HUES48 (cell line): ENCODE results near the gene MID1.

Experiments
- H3K27ac ChIP-seq: one replicate; pipeline ENCODE4 v1.7.0; 2013; ENCODE audit warnings: low read depth, low read length, inconsistent platforms
- H3K27me3 ChIP-seq: 2 replicates; pipeline ENCODE4 v1.6.1; 2013; ENCODE audit warnings: mild to moderate bottlenecking, low read length; ENCODE audit not compliant: control insufficient read depth, insufficient read depth
- H3K36me3 ChIP-seq: 2 replicates; pipeline ENCODE4 v1.6.1; 2013; ENCODE audit warnings: low read length; ENCODE audit not compliant: control insufficient read depth, insufficient read depth
- H3K4me1 ChIP-seq: 2 replicates; pipeline ENCODE4 v1.6.1; 2013; ENCODE audit warnings: mild to moderate bottlenecking, low read length; ENCODE audit not compliant: control insufficient read depth, insufficient read depth
- H3K4me3 ChIP-seq: 2 replicates; pipeline ENCODE4 v1.5.1; 2013; ENCODE audit warnings: mild to moderate bottlenecking, low read depth, low read length
- H3K9ac ChIP-seq: 2 replicates; pipeline ENCODE4 v1.6.1; 2013; ENCODE audit warnings: mild to moderate bottlenecking, low read depth, low read length, moderate library complexity
- H3K9me3 ChIP-seq: 2 replicates; pipeline ENCODE4 v1.6.1; 2013; ENCODE audit warnings: low read length; ENCODE audit not compliant: control insufficient read depth, insufficient read depth

The MID1 gene

DNA sequence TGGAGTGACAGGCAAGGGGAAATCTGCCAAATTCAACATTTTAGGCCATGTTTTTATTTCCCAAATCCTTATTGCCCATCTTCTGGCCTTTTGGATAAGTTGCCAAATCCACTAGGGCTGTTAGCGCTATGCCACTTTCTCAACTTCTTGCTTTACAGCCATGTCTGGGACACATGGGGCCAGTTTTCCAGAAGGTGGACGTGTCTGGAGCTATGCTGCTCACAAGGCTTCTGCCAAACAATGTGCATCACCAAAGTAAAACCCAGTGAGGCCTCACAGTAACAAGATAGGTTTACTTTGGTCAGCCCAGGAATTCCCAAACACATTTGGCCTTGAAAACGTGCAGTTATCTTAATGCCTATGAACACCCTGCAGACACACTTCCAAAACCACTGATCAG lies 142.9 kb downstream of the MID1 start:
- Histone ChIP-seq H3K27ac (no peak overlapping the region), H3K9ac (no peak overlapping the region), H3K4me3 (no peak overlapping the region), H3K9me3 (no peaks in the 10 kb centered on the region), H3K36me3 (peaks cover 54% of the 10 kb centered on the region), H3K27me3 (no peaks in the 10 kb centered on the region), H3K4me1 (peaks cover 12% of the 10 kb centered on the region; the same call in 1 of the 2 replicates)

DNA sequence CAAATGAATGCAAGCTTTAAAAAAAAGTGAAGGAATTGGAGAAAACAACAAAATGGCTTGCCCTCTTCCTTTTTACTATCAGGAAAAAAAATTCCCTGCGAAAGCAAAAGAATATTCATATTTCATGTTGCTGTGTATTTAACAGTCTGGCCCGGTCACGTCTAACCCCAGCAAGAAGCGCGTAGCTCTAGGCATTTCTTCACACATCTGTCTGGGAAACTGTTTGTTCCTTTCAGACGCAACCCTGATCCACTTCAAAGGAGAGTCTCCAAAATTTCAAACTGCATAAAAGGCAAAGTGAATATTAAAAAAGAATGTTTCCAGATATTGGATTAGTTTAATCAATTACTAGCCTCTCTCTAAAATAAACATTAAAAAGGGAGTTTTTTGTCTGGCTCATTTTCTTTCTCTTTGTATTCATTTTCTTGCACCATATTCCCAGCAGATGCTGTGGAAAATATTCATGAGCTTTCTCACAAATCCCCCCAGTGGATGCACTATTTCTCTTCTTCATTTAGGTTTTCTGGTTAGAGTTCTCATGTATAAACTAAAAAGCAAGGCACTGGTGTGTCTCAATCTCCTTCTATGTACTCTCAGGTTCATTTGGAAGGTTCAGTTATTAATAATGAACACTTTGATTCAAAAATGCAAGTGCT lies 145.3 kb downstream of the MID1 start:
- H3K27me3 ChIP-seq, result no peaks in the 10 kb centered on the region
- no peak overlapping the region for H3K27ac ChIP-seq
- H3K36me3 ChIP-seq, result peaks cover 58% of the 10 kb centered on the region
- H3K9me3 ChIP-seq, result no peaks in the 10 kb centered on the region
- H3K4me1 ChIP-seq, result peaks cover 12% of the 10 kb centered on the region; the same call in 1 of the 2 replicates
- H3K9ac ChIP-seq, result no peak overlapping the region
- H3K4me3 ChIP-seq, result no peak overlapping the region

- Histone ChIP-seq H3K27ac (no peak overlapping the region), H3K27me3 (no peaks in the 10 kb centered on the region), H3K4me3 (no peak overlapping the region), H3K4me1 (peaks cover 12% of the 10 kb centered on the region; the same call in 1 of the 2 replicates), H3K9me3 (no peaks in the 10 kb centered on the region), H3K9ac (no peak overlapping the region), H3K36me3 (peaks cover 58% of the 10 kb centered on the region)
Measured at GRCh38 chrX:10474510-10474909, 145.9 kb downstream of the MID1 start.

- no peaks in the 10 kb centered on the region for H3K9me3 ChIP-seq
- peaks cover 79% of the 10 kb centered on the region for H3K36me3 ChIP-seq
- peaks cover 12% of the 10 kb centered on the region; the same call in 1 of the 2 replicates for H3K4me1 ChIP-seq
- H3K4me3 ChIP-seq, result no peak overlapping the region
- no peaks in the 10 kb centered on the region for H3K27me3 ChIP-seq
- no peak overlapping the region for H3K9ac ChIP-seq
- H3K27ac ChIP-seq, result no peak overlapping the region
Measured at GRCh38 chrX:10471418-10471817, 149.0 kb downstream of the MID1 start.

DNA sequence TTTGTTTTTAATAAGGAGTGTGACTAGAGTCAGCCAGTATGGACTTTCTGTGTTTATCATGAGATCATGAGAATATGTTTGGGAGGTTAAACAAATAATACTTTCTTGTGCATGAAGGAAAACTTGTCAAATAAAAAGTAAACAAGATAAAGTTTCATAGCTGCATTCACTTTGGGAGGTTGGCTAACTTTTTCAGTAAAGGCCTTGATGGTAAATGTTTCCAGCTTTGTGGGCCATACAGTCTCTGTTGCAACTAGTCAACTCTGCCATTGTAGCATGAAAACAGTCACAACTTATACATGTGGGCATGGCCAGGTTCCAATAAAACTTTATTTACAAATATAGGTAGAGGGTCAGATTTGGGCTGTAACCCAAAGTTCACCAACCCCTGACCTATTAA lies 150.4 kb downstream of the MID1 start:
- no peaks in the 10 kb centered on the region for H3K27me3 ChIP-seq
- H3K4me3 ChIP-seq, result no peak overlapping the region
- peaks cover 92% of the 10 kb centered on the region for H3K36me3 ChIP-seq
- no peaks in the 10 kb centered on the region for H3K9me3 ChIP-seq
- no peak overlapping the region for H3K27ac ChIP-seq
- peaks cover 12% of the 10 kb centered on the region; the same call in 1 of the 2 replicates for H3K4me1 ChIP-seq
- H3K9ac ChIP-seq, result no peak overlapping the region

- Histone ChIP-seq H3K36me3 (peaks cover 77% of the 10 kb centered on the region), H3K4me3 (no peak overlapping the region), H3K27me3 (no peaks in the 10 kb centered on the region), H3K27ac (no peak overlapping the region), H3K4me1 (peaks cover 17% of the 10 kb centered on the region), H3K9me3 (no peaks in the 10 kb centered on the region), H3K9ac (no peak overlapping the region)
Measured at GRCh38 chrX:10467793-10468192, 152.6 kb downstream of the MID1 start.

- no peaks in the 10 kb centered on the region for H3K27me3 ChIP-seq
- no peak overlapping the region for H3K4me3 ChIP-seq
- peaks cover 34% of the 10 kb centered on the region for H3K4me1 ChIP-seq
- peaks cover 53% of the 10 kb centered on the region for H3K36me3 ChIP-seq
- H3K27ac ChIP-seq, result no peak overlapping the region
- H3K9ac ChIP-seq, result no peak overlapping the region
- H3K9me3 ChIP-seq, result no peaks in the 10 kb centered on the region
Measured at GRCh38 chrX:10465254-10465653, 155.1 kb downstream of the MID1 start.

DNA sequence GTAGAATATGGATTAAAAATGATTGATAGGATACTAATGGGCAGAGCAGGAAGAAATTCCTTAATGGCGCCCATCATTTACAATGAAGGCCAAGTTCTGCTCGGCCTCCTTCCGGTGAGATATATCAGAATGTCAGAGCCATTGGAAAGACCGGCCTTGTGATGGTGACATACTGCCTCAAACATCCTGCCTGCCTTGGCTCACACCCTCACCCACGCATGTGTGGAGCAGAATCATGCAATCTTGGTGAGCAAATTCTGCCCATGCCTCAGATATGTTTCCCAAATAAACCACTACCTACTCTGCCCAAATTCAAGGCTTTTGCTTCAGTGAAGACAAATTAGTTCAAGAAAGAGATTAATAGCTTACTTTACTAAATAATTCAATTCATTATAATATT lies 163.3 kb downstream of the MID1 start:
- Histone ChIP-seq H3K27ac (no peak overlapping the region), H3K9ac (no peak overlapping the region), H3K4me3 (no peak overlapping the region), H3K36me3 (peaks cover 67% of the 10 kb centered on the region), H3K9me3 (no peaks in the 10 kb centered on the region; the same call in 1 of the 2 replicates), H3K27me3 (no peaks in the 10 kb centered on the region), H3K4me1 (peaks cover 12% of the 10 kb centered on the region)

DNA sequence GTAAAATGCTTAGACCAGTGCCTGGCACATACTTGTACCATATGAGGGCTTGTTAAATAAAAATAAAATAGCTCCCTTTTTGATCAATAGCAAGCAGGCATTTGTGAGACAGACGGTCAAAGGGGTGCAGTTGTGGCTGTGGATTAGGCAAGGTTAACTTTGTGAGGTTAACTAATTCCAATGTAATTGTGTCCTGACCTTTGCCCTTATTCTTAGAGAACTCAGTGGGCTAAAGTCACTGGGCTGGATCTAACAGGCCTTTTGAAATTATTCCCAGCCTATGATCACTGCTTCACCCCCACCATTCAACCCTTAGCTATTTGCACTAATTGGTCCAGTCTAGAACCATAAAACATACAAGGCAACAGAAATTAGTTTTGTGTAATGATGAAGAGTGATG lies 166.4 kb downstream of the MID1 start:
- Histone ChIP-seq H3K27ac (no peak overlapping the region), H3K36me3 (peaks cover 70% of the 10 kb centered on the region), H3K4me3 (no peak overlapping the region), H3K4me1 (no peaks in the 10 kb centered on the region), H3K27me3 (no peaks in the 10 kb centered on the region), H3K9me3 (no peaks in the 10 kb centered on the region; the same call in 1 of the 2 replicates), H3K9ac (no peak overlapping the region)

DNA sequence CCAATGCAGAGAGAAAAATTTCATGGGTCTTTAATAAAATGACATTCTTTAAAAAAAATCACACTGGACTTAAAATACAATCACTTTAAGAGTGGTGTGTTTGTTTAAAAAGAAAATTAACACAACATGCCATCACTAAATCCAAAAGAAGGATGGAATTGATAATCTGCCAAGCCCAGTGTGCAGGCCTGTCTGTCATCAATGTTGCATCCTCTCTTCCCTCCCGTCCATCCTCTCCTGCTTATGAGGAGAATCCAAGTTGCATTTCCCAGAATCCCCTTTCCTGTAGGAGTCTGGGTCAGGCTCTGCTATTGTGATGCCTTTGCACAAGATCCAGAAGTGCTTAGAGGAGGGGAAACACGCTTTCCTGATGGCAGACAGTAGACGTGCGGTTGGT lies 169.4 kb downstream of the MID1 start:
- H3K36me3 ChIP-seq, result peaks cover 68% of the 10 kb centered on the region
- no peaks in the 10 kb centered on the region for H3K4me1 ChIP-seq
- H3K27me3 ChIP-seq, result no peaks in the 10 kb centered on the region
- no peak overlapping the region for H3K9ac ChIP-seq
- no peak overlapping the region for H3K27ac ChIP-seq
- no peak overlapping the region for H3K4me3 ChIP-seq
- H3K9me3 ChIP-seq, result no peaks in the 10 kb centered on the region; the same call in 1 of the 2 replicates

DNA sequence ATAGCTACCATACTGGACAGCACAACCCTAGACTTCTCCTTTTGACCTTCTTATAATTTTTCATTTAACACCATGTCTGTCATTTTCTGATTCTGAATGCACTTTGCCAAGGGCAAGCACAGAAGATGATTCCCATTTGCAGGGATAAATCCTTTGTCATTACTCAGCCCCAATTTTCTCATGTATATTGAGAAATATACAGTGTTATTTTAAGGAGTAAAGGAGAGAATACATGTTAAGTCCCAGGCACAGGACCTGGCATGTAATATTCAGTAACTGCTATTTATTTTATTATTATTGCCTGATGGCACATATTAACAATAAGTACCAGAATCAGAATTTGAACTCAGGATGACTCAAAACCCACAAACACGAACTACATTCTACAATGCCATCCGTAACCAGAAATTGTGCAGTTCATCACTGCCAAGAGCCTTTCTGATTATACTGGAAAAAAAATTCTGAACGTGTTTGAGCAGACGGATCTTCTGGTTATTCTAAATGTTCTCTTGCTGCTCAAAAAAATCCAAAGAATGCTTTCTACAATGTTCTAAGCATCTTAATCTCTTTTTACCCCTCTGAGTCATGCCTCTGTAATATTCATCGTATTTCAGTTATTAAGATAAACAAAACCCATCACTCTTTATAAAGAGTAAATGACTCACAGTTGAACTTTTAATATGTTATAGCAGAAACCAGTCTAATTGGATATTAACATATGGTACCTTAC lies 170.0 kb downstream of the MID1 start:
- Histone ChIP-seq H3K27ac (no peak overlapping the region), H3K4me1 (no peaks in the 10 kb centered on the region), H3K27me3 (no peaks in the 10 kb centered on the region), H3K9me3 (no peaks in the 10 kb centered on the region; the same call in 1 of the 2 replicates), H3K36me3 (peaks cover 63% of the 10 kb centered on the region), H3K9ac (no peak overlapping the region), H3K4me3 (no peak overlapping the region)
